Stimulated activated naive CD8-positive, alpha-beta T cell treated with anti-CD3 and anti-CD28 coated beads, Interleukin-15, amount 100 ng/mL, for 72 hours (primary cell): ENCODE measurements around the gene MRPL43.
"Not testable (repeated sequence)": the region's sequence is repeated elsewhere in the genome, so short reads cannot be mapped to it uniquely, and the experiment has no call there.

Experiments used
- ATAC-seq: fragments of 150-1000 bp; cut with Tn5 transposase; 2 replicates; pipeline ENCODE4 v1.10.0; 2021; ENCODE audit warnings: mild to moderate bottlenecking, moderate library complexity
- DNase-seq, 2 donors: peaks; one replicate each; pipeline ENCODE4 v3.0.0; 2021 to 2022
- H3K27ac Mint-ChIP-seq, 2 donors: one replicate each; pipeline ENCODE4 v1.8.0; 2022; ENCODE audit warnings: mild to moderate bottlenecking in 2 of 2, mixed read lengths in 2 of 2, moderate library complexity in 2 of 2
- H3K27me3 Mint-ChIP-seq: one replicate; pipeline ENCODE4 v1.8.0; 2022; ENCODE audit warnings: mixed read lengths
- H3K4me1 Mint-ChIP-seq: one replicate; pipeline ENCODE4 v1.8.0; 2022; ENCODE audit warnings: mild to moderate bottlenecking, mixed read lengths
- H3K4me3 Mint-ChIP-seq, 2 donors: one replicate each; pipeline ENCODE4 v1.8.0; 2022; ENCODE audit warnings: mild to moderate bottlenecking in 2 of 2, mixed read lengths in 2 of 2, moderate library complexity in 1 of 2
- H3K9me3 Mint-ChIP-seq, 2 donors: one replicate each; pipeline ENCODE4 v1.8.0; 2022; ENCODE audit warnings: mixed read lengths in 2 of 2

The MRPL43 gene

GRCh38 chr10:100982916-100983830 is 4.1 kb downstream of the MRPL43 start:
- H3K4me3 Mint-ChIP-seq: no peak overlapping the region
- ATAC-seq: no peak
- no peaks in the 10 kb centered on the region for H3K27me3 Mint-ChIP-seq
- DNase-seq: peak in 1 of 2 donors; percentile 1
- H3K4me1 Mint-ChIP-seq: peaks cover 24% of the 10 kb centered on the region
- no peaks in the 10 kb centered on the region for H3K9me3 Mint-ChIP-seq
- peak overlapping the region in 1 of 2 donors; percentile 48 for H3K27ac Mint-ChIP-seq

DNA sequence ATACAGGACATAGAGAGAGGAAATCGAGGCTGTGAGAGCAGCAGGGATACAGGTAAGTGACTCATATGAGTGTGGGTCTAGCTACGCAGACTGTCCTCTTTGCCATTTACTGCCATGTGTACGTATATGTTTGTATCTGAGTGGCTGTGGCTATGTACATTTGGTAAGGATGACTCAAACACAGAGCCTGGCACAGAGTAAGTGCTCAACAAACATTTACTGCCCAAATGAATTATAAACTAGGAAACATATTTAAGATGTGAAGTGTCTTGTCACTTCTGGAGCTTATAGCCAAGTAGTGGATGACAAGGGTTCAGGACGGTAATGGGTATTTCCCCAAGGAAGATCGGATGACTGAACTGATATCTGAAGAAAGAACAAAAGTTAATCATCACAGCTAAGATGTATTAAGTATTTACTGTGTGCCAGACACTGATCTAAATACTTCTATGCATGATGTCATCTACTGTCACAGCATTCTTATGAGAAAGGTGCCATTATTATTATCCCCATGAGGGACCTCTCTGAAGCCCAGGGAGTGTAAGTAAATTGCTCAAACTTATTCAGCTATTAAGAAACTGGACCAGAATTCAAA is 6.0 kb downstream of the MRPL43 start:
- H3K4me3 Mint-ChIP-seq: no peak overlapping the region
- H3K9me3 Mint-ChIP-seq: no peaks in the 10 kb centered on the region
- H3K27me3 Mint-ChIP-seq: no peaks in the 10 kb centered on the region
- peaks cover 14% of the 10 kb centered on the region for H3K4me1 Mint-ChIP-seq
- DNase-seq (no peak), ATAC-seq (no peak)
- peak overlapping the region in 1 of 2 donors; percentile 37 for H3K27ac Mint-ChIP-seq

DNA sequence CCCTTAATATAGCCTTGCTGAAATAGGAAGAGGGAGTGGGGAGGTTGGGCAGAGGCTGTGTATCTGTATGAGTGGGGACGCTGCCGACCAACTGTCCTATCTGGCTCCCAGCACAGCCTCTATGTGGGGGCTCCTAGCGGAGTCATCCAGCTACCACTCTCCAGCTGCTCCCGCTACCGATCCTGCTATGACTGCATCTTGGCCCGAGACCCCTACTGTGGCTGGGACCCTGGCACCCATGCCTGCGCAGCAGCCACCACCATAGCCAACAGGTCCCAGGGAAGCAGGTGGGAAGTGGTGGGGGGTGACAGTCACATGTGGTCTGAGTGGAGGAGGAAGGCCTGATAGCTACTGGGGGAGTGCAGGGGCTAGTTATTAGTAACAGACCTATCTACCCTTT is 6.6 kb downstream of the MRPL43 start:
- H3K9me3 Mint-ChIP-seq: no peaks in the 10 kb centered on the region
- H3K4me3 Mint-ChIP-seq: no peak overlapping the region
- no peaks in the 10 kb centered on the region for H3K27me3 Mint-ChIP-seq
- peaks cover 10% of the 10 kb centered on the region for H3K4me1 Mint-ChIP-seq
- ATAC-seq: no peak
- H3K27ac Mint-ChIP-seq: no peak overlapping the region
- DNase-seq: no peak

DNA sequence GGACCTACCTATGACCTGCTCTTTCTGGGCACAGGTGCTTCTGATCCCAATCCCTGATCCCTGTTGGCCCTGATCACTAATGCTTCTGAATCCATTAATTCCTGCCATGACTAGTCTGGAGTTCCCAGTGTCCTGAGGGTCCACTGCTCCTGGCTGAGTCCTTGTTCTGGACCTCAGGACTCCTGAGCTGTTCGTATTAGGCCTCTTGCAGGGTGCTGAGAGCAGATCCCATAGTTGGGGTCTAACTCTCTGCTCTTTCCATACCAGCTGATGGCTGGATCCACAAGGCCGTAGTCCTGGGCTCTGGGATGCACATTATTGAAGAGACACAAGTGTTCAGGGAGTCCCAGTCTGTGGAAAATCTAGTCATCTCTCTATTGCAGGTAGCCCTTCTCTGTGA is 7.0 kb downstream of the MRPL43 start:
- no peak overlapping the region for H3K4me3 Mint-ChIP-seq
- H3K9me3 Mint-ChIP-seq: no peaks in the 10 kb centered on the region
- no peak for DNase-seq
- ATAC-seq: no peak
- H3K27ac Mint-ChIP-seq: no peak overlapping the region
- peaks cover 6% of the 10 kb centered on the region for H3K4me1 Mint-ChIP-seq
- no peaks in the 10 kb centered on the region for H3K27me3 Mint-ChIP-seq

- peaks cover 6% of the 10 kb centered on the region for H3K4me1 Mint-ChIP-seq
- no peak overlapping the region for H3K27ac Mint-ChIP-seq
- H3K9me3 Mint-ChIP-seq: no peaks in the 10 kb centered on the region
- no peaks in the 10 kb centered on the region for H3K27me3 Mint-ChIP-seq
- no peak overlapping the region for H3K4me3 Mint-ChIP-seq
- no peak for DNase-seq
- no peak for ATAC-seq
Observed at GRCh38 chr10:100979791-100980272, 7.5 kb downstream of the MRPL43 start.

DNA sequence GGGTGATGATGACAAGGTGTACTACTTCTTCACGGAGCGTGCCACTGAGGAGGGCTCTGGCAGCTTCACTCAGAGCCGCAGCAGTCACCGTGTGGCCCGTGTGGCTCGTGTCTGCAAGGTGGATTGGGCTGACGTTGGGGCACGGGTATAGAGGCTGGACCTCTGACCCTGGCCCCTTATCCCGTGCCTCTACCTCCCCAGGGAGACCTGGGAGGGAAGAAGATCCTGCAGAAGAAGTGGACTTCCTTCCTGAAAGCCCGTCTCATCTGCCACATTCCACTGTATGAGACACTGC is 8.4 kb downstream of the MRPL43 start:
- Mint-ChIP-seq H3K27me3 (no peaks in the 10 kb centered on the region), H3K4me1 (no peaks in the 10 kb centered on the region), H3K27ac (no peak overlapping the region), H3K4me3 (no peak overlapping the region), H3K9me3 (no peaks in the 10 kb centered on the region)
- ATAC-seq: no peak
- DNase-seq: no peak

DNA sequence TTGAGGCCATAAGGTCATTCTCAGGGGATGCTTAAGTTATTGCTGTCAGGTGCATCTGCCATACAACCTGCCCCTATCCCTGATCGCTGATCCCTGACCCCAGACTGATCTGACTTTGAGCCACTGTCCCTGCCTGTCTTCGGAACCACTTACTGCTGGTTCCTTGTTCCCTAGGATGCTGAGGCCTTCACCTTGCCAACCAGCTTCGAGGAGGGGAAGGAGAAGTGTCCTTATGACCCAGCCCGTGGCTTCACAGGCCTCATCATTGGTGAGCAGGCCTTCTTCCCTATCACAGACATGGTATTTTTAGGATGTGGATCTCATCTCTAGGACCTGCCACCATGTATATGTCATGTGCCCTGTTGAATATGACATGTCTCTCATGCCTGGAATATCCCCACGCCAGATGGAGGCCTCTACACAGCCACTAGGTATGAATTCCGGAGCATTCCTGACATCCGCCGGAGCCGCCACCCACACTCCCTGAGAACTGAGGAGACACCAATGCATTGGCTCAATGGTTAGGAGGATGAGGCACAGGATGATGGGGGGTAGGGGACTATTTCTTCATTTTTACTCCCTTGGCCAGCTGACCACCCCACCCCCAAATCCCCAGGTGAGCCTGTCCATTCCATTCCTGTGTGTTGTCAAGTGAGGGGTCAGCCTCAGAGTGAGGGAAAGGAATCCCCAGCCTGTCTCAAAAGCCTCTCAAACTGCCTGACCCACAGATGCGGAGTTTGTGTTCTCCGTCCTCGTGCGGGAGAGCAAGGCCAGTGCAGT is 9.0 kb downstream of the MRPL43 start:
- no peak overlapping the region for H3K27ac Mint-ChIP-seq
- H3K9me3 Mint-ChIP-seq: no peaks in the 10 kb centered on the region
- DNase-seq (no peak), ATAC-seq (no peak)
- H3K27me3 Mint-ChIP-seq: no peaks in the 10 kb centered on the region
- H3K4me3 Mint-ChIP-seq: no peak overlapping the region
- H3K4me1 Mint-ChIP-seq: no peaks in the 10 kb centered on the region

- no peak overlapping the region for H3K27ac Mint-ChIP-seq
- H3K27me3 Mint-ChIP-seq: no peaks in the 10 kb centered on the region
- H3K4me3 Mint-ChIP-seq: no peak overlapping the region
- H3K9me3 Mint-ChIP-seq: no peaks in the 10 kb centered on the region
- ATAC-seq: no peak
- DNase-seq: no peak
- peaks cover 5% of the 10 kb centered on the region for H3K4me1 Mint-ChIP-seq
Observed at GRCh38 chr10:100977436-100977835, 9.9 kb downstream of the MRPL43 start.

DNA sequence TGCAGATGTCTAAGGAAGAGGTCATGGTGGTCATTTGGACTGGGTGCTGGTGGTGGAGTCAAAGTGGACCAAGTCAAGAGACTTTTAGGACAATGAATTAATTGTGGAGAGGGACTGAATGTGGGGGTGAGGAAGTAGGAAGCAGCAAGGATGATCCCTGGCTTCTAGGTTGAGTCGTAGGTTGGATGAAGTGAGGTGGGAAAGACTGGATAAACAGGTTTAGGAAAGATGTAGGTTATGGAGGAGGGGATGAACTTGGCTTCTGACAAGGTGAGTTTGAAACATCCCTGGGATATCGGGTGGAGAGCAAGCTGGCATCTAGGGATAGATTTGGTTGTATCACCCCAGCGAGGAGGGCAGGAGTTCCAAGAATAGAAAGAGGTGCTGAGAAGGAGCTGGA is 10.4 kb downstream of the MRPL43 start:
- no peak overlapping the region for H3K27ac Mint-ChIP-seq
- H3K27me3 Mint-ChIP-seq: no peaks in the 10 kb centered on the region
- ATAC-seq: no peak
- H3K4me1 Mint-ChIP-seq: peaks cover 10% of the 10 kb centered on the region
- no peaks in the 10 kb centered on the region for H3K9me3 Mint-ChIP-seq
- H3K4me3 Mint-ChIP-seq: no peak overlapping the region
- DNase-seq: no peak

DNA sequence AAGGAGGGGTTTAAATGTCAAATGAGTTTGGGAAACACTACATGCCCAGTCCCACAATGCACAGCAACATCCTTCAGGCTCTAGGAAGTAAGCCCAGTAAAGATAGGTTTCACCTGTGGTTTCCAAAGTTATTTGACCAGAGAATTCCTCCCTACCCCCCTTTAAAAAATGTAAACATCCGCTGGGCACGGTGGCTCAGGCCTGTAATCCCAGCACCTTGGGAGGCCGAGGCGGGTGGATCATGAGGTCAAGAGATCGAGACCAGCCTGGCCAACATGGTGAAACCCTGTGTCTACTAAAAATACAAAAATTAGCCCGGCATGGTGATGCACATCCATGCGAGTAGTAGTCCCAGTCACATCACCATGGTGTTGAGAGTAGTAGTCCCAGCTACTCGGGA is 11.9 kb downstream of the MRPL43 start:
- peaks cover 14% of the 10 kb centered on the region for H3K4me1 Mint-ChIP-seq
- not testable (repeated sequence) for DNase-seq, H3K4me3 Mint-ChIP-seq, ATAC-seq, H3K9me3 Mint-ChIP-seq, H3K27ac Mint-ChIP-seq, H3K27me3 Mint-ChIP-seq

GRCh38 chr10:100972904-100973535 is 14.3 kb downstream of the MRPL43 start:
- H3K27me3 Mint-ChIP-seq: no peaks in the 10 kb centered on the region
- H3K27ac Mint-ChIP-seq: no peak overlapping the region
- H3K9me3 Mint-ChIP-seq: no peaks in the 10 kb centered on the region
- H3K4me1 Mint-ChIP-seq: peaks cover 34% of the 10 kb centered on the region
- ATAC-seq: no peak
- H3K4me3 Mint-ChIP-seq: no peak overlapping the region
- DNase-seq: no peak

GRCh38 chr10:100972115-100972903 is 15.0 kb downstream of the MRPL43 start:
- peaks cover 34% of the 10 kb centered on the region for H3K4me1 Mint-ChIP-seq
- H3K27me3 Mint-ChIP-seq: no peaks in the 10 kb centered on the region
- DNase-seq (no peak), ATAC-seq (no peak)
- H3K27ac Mint-ChIP-seq: no peak overlapping the region
- no peak overlapping the region for H3K4me3 Mint-ChIP-seq
- no peaks in the 10 kb centered on the region for H3K9me3 Mint-ChIP-seq

- no peak for ATAC-seq
- Mint-ChIP-seq H3K4me3 (peak overlapping the region in 1 of 2 donors; percentile 75), H3K27me3 (no peaks in the 10 kb centered on the region), H3K27ac (no peak overlapping the region), H3K4me1 (peaks cover 34% of the 10 kb centered on the region), H3K9me3 (no peaks in the 10 kb centered on the region)
- no peak for DNase-seq
Observed at GRCh38 chr10:100970914-100971811, 16.1 kb downstream of the MRPL43 start.
